GM19463 (cell line): ENCODE data around the gene SNURF.
"Not testable (repeated sequence)": the region's sequence is repeated elsewhere in the genome, so short reads cannot be mapped to it uniquely, and the experiment has no call there.

Experiments
- ATAC-seq: cut with Tn5 transposase; IDR thresholded peaks from one replicate; pipeline ENCODE4 v1.9.1; 2021; ENCODE audit warnings: mild to moderate bottlenecking, moderate library complexity; ENCODE audit not compliant: unreplicated experiment

The SNURF gene

GRCh38 chr15:24966364-24967103 is 11.7 kb downstream of the SNURF start:
- ATAC-seq, result no peak

DNA sequence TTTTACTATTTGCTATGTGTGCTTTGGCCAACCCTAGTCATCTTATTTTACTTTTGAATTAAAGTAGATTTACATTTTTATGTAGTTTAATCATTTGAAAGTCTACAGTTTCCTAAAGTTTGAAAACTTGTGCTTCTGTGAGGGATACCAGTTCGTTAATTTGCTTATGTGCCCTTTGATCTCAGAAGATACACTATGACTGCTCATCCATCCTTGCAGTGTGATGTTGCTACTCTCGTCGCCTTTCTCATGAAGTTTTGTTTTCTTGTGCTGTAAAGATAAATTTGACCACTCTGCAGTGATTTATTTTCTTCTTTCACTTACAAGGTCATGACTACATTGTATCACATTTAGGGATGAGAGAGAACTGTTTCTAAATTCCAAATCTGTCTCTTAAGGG is 16.3 kb downstream of the SNURF start:
- ATAC-seq, result no peak

DNA sequence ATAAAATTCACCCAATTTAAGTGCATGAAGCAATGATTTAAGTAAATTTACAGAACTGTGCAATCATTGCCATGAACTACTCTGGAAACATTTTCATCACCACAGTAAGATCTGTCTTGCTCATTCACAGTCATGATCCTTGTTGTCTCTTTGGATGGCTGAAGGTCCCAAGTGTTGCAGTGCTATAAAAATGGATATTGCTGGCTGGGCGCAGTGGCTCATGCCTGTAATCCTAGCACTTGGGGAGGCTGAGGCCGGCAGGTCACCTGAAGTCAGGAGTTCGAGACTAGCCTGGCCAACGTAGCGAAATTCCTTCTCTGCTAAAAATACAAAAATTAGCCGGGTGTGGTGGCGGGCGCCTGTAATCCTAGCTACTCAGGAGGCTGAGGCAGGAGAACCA is 17.0 kb downstream of the SNURF start:
- ATAC-seq, result no peak

DNA sequence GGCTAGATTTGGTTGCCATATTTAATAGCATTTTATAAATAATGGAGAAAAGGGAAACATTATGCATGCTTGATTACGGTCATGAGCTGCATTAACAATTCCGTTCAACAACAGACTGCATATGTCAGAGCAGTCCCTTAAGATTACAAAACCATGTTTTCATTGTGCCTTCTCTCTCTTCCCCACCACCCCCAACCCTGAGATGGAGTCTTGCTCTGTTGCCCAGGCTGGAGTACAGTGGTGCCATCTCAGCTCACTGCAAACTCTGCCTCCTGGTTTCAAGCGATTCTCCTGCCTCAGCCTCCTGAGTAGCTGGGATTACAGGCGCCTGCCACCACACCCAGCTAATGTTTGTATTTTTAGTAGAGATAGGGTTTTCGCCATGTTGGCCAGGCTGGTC is 17.9 kb downstream of the SNURF start:
- ATAC-seq, result not testable (repeated sequence)

GRCh38 chr15:24976932-24977331 is 22.1 kb downstream of the SNURF start:
- no peak for ATAC-seq

DNA sequence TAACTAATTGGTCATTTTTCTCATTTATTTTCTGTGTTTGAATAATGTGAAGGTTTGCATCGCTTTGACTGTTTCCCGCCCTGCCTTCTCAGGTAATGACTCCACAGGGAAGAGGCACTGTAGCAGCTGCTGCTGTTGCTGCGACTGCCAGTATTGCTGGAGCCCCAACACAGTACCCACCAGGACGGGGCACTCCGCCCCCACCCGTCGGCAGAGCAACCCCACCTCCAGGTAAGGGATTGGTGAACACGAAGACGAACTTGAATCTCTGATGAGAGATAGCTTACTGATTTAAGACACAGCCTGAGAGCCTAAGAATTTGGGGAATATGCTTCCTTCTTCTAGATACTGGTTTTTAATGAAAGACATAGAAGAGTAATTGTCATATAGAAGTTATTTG is 22.9 kb downstream of the SNURF start:
- no peak for ATAC-seq

- no peak for ATAC-seq
These were observed 30.4 kb downstream of the SNURF start for GRCh38 chr15:24985224-24985623.

GRCh38 chr15:24986653-24987052 is 31.9 kb downstream of the SNURF start:
- ATAC-seq, result no peak
